ENCODE measurements around the gene TDRD3. TPM values are rescaled to one million over a fixed set of nuclear protein-coding genes. Genes with fewer than 3 reads are reported as not detected.
"Not testable (repeated sequence)": the region's sequence is repeated elsewhere in the genome, so short reads cannot be mapped to it uniquely, and the experiment has no call there.

The TDRD3 gene
- total RNA-seq, 4 donors from 2014 or later = 14.5 to 33.8 (median 16.1) TPM

- no peak overlapping the region for H3K4me3 ChIP-seq
- DNase-seq = no peak
- TF ChIP-seq CTCF (IDR thresholded peaks at IDR 0.05) (no peak), POLR2A (IDR thresholded peaks at IDR 0.05) (no peak)
- H3K9me3 ChIP-seq = no peaks in the 10 kb centered on the region
- no peaks in the 10 kb centered on the region for H3K4me1 ChIP-seq
- H3K27me3 ChIP-seq = peaks cover 0 to 4% (median 0%) of the 10 kb centered on the region in 4 donors
- WGBS, 2 donors = 50 to 66% methylated on average over 2 of the region's 2 CpGs
- no peak overlapping the region for H3K27ac ChIP-seq
- intact Hi-C loops (cut with DNase I) = no loop called here
- H3K36me3 ChIP-seq = no peaks in the 10 kb centered on the region
Observed at GRCh38 chr13:60363288-60363687, 33.7 kb upstream of the TDRD3 start.

GRCh38 chr13:60369242-60369641 is 27.8 kb upstream of the TDRD3 start:
- Histone ChIP-seq H3K27ac (peak overlapping the region in 2 of 4 donors; percentile 41 to 45), H3K36me3 (no peaks in the 10 kb centered on the region), H3K4me1 (no peaks in the 10 kb centered on the region), H3K27me3 (peaks cover 0 to 4% (median 0%) of the 10 kb centered on the region in 4 donors), H3K9me3 (no peaks in the 10 kb centered on the region), H3K4me3 (no peak overlapping the region)
- intact Hi-C loops (cut with DNase I) = no loop called here
- no peak for DNase-seq
- TF ChIP-seq CTCF (IDR thresholded peaks at IDR 0.05) = peak in 4 of 6 experiments; percentile 39 to 65 (median 48)
- no peak for TF ChIP-seq POLR2A (IDR thresholded peaks at IDR 0.05)

- Histone ChIP-seq H3K4me3 (no peak overlapping the region), H3K9me3 (no peaks in the 10 kb centered on the region), H3K4me1 (no peaks in the 10 kb centered on the region), H3K36me3 (no peaks in the 10 kb centered on the region), H3K27me3 (no peaks in the 10 kb centered on the region), H3K27ac (peak overlapping the region in 1 of 4 donors; percentile 45)
- no peak for TF ChIP-seq POLR2A (IDR thresholded peaks at IDR 0.05)
- TF ChIP-seq CTCF (IDR thresholded peaks at IDR 0.05) = no peak
- intact Hi-C loops (cut with DNase I) = no loop called here
- no peak for DNase-seq
- WGBS, 2 donors = 66 to 87% methylated on average over 4 to 7 of the region's 7 CpGs
Observed at GRCh38 chr13:60370343-60370742, 26.7 kb upstream of the TDRD3 start.

- no peaks in the 10 kb centered on the region for H3K36me3 ChIP-seq
- no peak overlapping the region for H3K4me3 ChIP-seq
- no peaks in the 10 kb centered on the region for H3K4me1 ChIP-seq
- intact Hi-C loops (cut with DNase I) = no loop called here
- H3K9me3 ChIP-seq = no peaks in the 10 kb centered on the region
- H3K27me3 ChIP-seq = no peaks in the 10 kb centered on the region
- DNase-seq = no peak
- H3K27ac ChIP-seq = no peak overlapping the region
- no peak for TF ChIP-seq POLR2A (IDR thresholded peaks at IDR 0.05)
- TF ChIP-seq CTCF (IDR thresholded peaks at IDR 0.05) = no peak
- 62% methylated on average over 2 of the region's 2 CpGs for WGBS, 2 donors
Observed at GRCh38 chr13:60372141-60372540, 24.9 kb upstream of the TDRD3 start.

- H3K27me3 ChIP-seq; H3K9me3 ChIP-seq; intact Hi-C loops (cut with DNase I); H3K36me3 ChIP-seq; H3K27ac ChIP-seq; DNase-seq; H3K4me1 ChIP-seq; H3K4me3 ChIP-seq: not testable (repeated sequence)
- WGBS, 2 donors = 66 to 73% methylated on average over 3 of the region's 3 CpGs
Observed at GRCh38 chr13:60379282-60379681, 17.7 kb upstream of the TDRD3 start.

Data from esophagus squamous epithelium (tissue), 5 donors.